ENCODE results near the gene SGMS1. TPM values are rescaled to one million over a fixed set of nuclear protein-coding genes. Genes with fewer than 3 reads are reported as not detected.
A peak's percentile ranks its signal among the peaks of the same experiment; 100 is the strongest.

The SGMS1 gene
- total and polyA plus RNA-seq, 2 donors (not counting 1 experiment from before 2014, with no cell fraction given): 10.0 to 43.5 TPM

GRCh38 chr10:50576245-50576815, 47.4 kb downstream of the SGMS1 start:
- POLR2A ChIA-PET: no interaction called here
- H3K9me3 ChIP-seq (ENCODE audit: control extremely low read depth in 1 of 3, control insufficient read depth in 2 of 3, insufficient read depth in 1 of 3, low read length in 2 of 3): no peaks in the 10 kb centered on the region
- no peaks in the 10 kb centered on the region for H3K36me3 ChIP-seq (replicated peaks in 1 of 2; ENCODE audit: control extremely low read depth in 1 of 2, control insufficient read depth in 1 of 2, extremely low read depth in 1 of 2, insufficient read depth in 2 of 2, low read length in 1 of 2)
- ATAC-seq (ENCODE audit: low read depth) (no peak), DNase-seq (no peak)
- Mint-ChIP-seq H3K4me1 (peaks cover 78% of the 10 kb centered on the region), H3K9me3 (ENCODE audit: insufficient read depth) (no peaks in the 10 kb centered on the region), H3K27ac (no peak overlapping the region), H3K27me3 (no peaks in the 10 kb centered on the region), H3K4me3 (no peak overlapping the region)
- CTCF ChIA-PET: interaction anchor here (0.6 kb wide), 1 partner anchor 38 kb away, joined by 3 read pairs; no protein-coding TSS in a partner anchor
- no peak overlapping the region for H2AFZ ChIP-seq (ENCODE audit: insufficient read depth, low read depth, low read length, poor library complexity, severe bottlenecking)
- H3K27ac ChIP-seq (ENCODE audit: low read length in 2 of 2): no peak overlapping the region
- no peak overlapping the region for H3K4me2 ChIP-seq (replicated peaks; ENCODE audit: low read depth, low read length, poor library complexity, severe bottlenecking)
- WGBS (ENCODE audit: insufficient coverage): 96% methylated on average over 3 of the region's 4 CpGs
- intact Hi-C loops (cut with micrococcal nuclease): loop anchor here (5.0 kb wide), 1 partner anchor 41 kb away; no protein-coding TSS in a partner anchor
- H4K20me1 ChIP-seq (ENCODE audit: control insufficient read depth, insufficient read depth, low read length, poor library complexity, severe bottlenecking): peaks cover 66% of the 10 kb centered on the region
- no peak overlapping the region for H3K4me3 ChIP-seq (ENCODE audit: control extremely low read depth in 1 of 5, extremely low read depth in 1 of 5, insufficient read depth in 1 of 5, low read depth in 2 of 5, low read length in 4 of 5)
- peaks cover 80% of the 10 kb centered on the region for H3K79me2 ChIP-seq (ENCODE audit: control insufficient read depth, insufficient read depth, low read length)
- H3K27me3 ChIP-seq (replicated peaks in 1 of 4; ENCODE audit: control extremely low read depth in 1 of 4, control insufficient read depth in 3 of 4, insufficient read depth in 4 of 4, low read length in 3 of 4): no peaks in the 10 kb centered on the region
- peaks cover 25 to 36% of the 10 kb centered on the region in 2 donors for H3K4me1 ChIP-seq (ENCODE audit: control insufficient read depth in 2 of 2, insufficient read depth in 2 of 2, low read length in 2 of 2)
- no peak for TF ChIP-seq EZH2 (IDR thresholded peaks at IDR 0.05; ENCODE audit: borderline replicate concordance, insufficient read depth, low read depth, low read length, poor library complexity, severe bottlenecking)
- TF ChIP-seq, protein P1, sequence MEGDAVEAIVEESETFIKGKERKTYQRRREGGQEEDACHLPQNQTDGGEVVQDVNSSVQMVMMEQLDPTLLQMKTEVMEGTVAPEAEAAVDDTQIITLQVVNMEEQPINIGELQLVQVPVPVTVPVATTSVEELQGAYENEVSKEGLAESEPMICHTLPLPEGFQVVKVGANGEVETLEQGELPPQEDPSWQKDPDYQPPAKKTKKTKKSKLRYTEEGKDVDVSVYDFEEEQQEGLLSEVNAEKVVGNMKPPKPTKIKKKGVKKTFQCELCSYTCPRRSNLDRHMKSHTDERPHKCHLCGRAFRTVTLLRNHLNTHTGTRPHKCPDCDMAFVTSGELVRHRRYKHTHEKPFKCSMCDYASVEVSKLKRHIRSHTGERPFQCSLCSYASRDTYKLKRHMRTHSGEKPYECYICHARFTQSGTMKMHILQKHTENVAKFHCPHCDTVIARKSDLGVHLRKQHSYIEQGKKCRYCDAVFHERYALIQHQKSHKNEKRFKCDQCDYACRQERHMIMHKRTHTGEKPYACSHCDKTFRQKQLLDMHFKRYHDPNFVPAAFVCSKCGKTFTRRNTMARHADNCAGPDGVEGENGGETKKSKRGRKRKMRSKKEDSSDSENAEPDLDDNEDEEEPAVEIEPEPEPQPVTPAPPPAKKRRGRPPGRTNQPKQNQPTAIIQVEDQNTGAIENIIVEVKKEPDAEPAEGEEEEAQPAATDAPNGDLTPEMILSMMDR (IDR thresholded peaks at IDR 0.05): no peak
- H3K9ac ChIP-seq (ENCODE audit: low read length): no peak overlapping the region

- peaks cover 71% of the 10 kb centered on the region for H3K4me1 Mint-ChIP-seq
- no peaks in the 10 kb centered on the region for H3K9me3 ChIP-seq (ENCODE audit: control extremely low read depth in 1 of 3, control insufficient read depth in 2 of 3, insufficient read depth in 1 of 3, low read length in 2 of 3)
- no peaks in the 10 kb centered on the region for H3K27me3 ChIP-seq (replicated peaks in 1 of 4; ENCODE audit: control extremely low read depth in 1 of 4, control insufficient read depth in 3 of 4, insufficient read depth in 4 of 4, low read length in 3 of 4)
- DNase-seq (no peak), ATAC-seq (ENCODE audit: low read depth) (no peak)
- peaks cover 78% of the 10 kb centered on the region for H3K79me2 ChIP-seq (ENCODE audit: control insufficient read depth, insufficient read depth, low read length)
- peak overlapping the region; percentile 1 for H3K27ac Mint-ChIP-seq
- ChIA-PET POLR2A (no interaction called here), CTCF (no interaction called here)
- H3K27me3 Mint-ChIP-seq: no peaks in the 10 kb centered on the region
- no peaks in the 10 kb centered on the region for H3K9me3 Mint-ChIP-seq (ENCODE audit: insufficient read depth)
- WGBS (ENCODE audit: insufficient coverage): 93% methylated on average over 2 of the region's 5 CpGs
- H3K36me3 ChIP-seq (replicated peaks in 1 of 2; ENCODE audit: control extremely low read depth in 1 of 2, control insufficient read depth in 1 of 2, extremely low read depth in 1 of 2, insufficient read depth in 2 of 2, low read length in 1 of 2): no peaks in the 10 kb centered on the region
- peaks cover 72% of the 10 kb centered on the region for H4K20me1 ChIP-seq (ENCODE audit: control insufficient read depth, insufficient read depth, low read length, poor library complexity, severe bottlenecking)
- no peak overlapping the region for H3K4me2 ChIP-seq (replicated peaks; ENCODE audit: low read depth, low read length, poor library complexity, severe bottlenecking)
- H3K4me3 Mint-ChIP-seq: no peak overlapping the region
- intact Hi-C loops (cut with micrococcal nuclease): loop anchor here (5.0 kb wide), 1 partner anchor 42 kb away; no protein-coding TSS in a partner anchor
- no peak overlapping the region for H2AFZ ChIP-seq (ENCODE audit: insufficient read depth, low read depth, low read length, poor library complexity, severe bottlenecking)
- H3K9ac ChIP-seq (ENCODE audit: low read length): no peak overlapping the region
- H3K4me3 ChIP-seq (ENCODE audit: control extremely low read depth in 1 of 5, extremely low read depth in 1 of 5, insufficient read depth in 1 of 5, low read depth in 2 of 5, low read length in 4 of 5): no peak overlapping the region
- H3K27ac ChIP-seq (ENCODE audit: low read length in 2 of 2): no peak overlapping the region
- TF ChIP-seq, protein P1 (IDR thresholded peaks at IDR 0.05): no peak
- TF ChIP-seq EZH2 (IDR thresholded peaks at IDR 0.05; ENCODE audit: borderline replicate concordance, insufficient read depth, low read depth, low read length, poor library complexity, severe bottlenecking): no peak
- peaks cover 20 to 30% of the 10 kb centered on the region in 2 donors for H3K4me1 ChIP-seq (ENCODE audit: control insufficient read depth in 2 of 2, insufficient read depth in 2 of 2, low read length in 2 of 2)
Measured at GRCh38 chr10:50575477-50576244, 48.1 kb downstream of the SGMS1 start.
